ENCODE data around the gene SFRP5.

DNA sequence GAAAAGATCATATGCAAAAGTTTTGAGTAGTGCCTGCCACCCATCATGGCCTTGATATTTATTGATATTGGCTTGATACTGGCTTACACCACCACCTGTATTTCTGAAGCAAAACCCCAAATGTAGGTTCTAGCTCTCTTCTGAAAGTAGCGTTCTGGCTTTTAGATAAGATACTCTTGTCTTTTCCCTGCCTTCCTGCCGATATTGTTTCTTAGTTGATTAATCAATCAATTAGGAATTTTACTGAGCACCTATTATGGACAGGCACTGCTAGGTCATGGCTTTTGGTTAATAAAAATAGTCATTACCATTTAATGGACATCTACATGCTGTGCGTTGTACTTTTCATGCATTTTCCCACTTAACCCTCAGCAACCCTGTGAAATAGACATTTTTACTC lies 7.9 kb downstream of the SFRP5 start:
- TF ChIP-seq, protein P1, sequence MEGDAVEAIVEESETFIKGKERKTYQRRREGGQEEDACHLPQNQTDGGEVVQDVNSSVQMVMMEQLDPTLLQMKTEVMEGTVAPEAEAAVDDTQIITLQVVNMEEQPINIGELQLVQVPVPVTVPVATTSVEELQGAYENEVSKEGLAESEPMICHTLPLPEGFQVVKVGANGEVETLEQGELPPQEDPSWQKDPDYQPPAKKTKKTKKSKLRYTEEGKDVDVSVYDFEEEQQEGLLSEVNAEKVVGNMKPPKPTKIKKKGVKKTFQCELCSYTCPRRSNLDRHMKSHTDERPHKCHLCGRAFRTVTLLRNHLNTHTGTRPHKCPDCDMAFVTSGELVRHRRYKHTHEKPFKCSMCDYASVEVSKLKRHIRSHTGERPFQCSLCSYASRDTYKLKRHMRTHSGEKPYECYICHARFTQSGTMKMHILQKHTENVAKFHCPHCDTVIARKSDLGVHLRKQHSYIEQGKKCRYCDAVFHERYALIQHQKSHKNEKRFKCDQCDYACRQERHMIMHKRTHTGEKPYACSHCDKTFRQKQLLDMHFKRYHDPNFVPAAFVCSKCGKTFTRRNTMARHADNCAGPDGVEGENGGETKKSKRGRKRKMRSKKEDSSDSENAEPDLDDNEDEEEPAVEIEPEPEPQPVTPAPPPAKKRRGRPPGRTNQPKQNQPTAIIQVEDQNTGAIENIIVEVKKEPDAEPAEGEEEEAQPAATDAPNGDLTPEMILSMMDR (IDR thresholded peaks at IDR 0.05; ENCODE audit: extremely low read depth in 1 of 2, insufficient read depth in 1 of 2, low read depth in 1 of 2, low read length in 2 of 2): no peak
- TF ChIP-seq POLR2A (IDR thresholded peaks at IDR 0.05; ENCODE audit: low read depth, low read length) (no peak), MAX (IDR thresholded peaks at IDR 0.05; ENCODE audit: insufficient read depth, insufficient read length) (no peak), POLR2AphosphoS5 (IDR thresholded peaks at IDR 0.05; ENCODE audit: insufficient read depth, low read depth, low read length) (no peak), EZH2 (IDR thresholded peaks at IDR 0.05; ENCODE audit: borderline replicate concordance, low read depth, low read length, severe bottlenecking) (no peak), JUN (IDR thresholded peaks at IDR 0.05; ENCODE audit: borderline replicate concordance, insufficient read depth, insufficient read length, low read depth) (no peak), FOS (IDR thresholded peaks at IDR 0.05; ENCODE audit: borderline replicate concordance, insufficient read depth, low read length) (no peak)

Data from endothelial cell of umbilical vein (primary cell).